Measurements from ENCODE around the gene PHF19. TPM values are rescaled to one million over a fixed set of nuclear protein-coding genes. Genes with fewer than 3 reads are reported as not detected.

PHF19 gene
- total and polyA plus RNA-seq, 2 of the 8 experiments (the other 6 are each of a cell fraction or from before 2014, with no cell fraction given): 28.2 to 31.8 TPM

GRCh38 chr9:120845255-120845654 lies 31.7 kb downstream of the PHF19 start (continued):
- TF ChIP-seq PHF8 (conservative IDR thresholded peaks at IDR 0.05; ENCODE audit: low read depth, low read length) (no peak), USF2 (IDR thresholded peaks at IDR 0.05; ENCODE audit: low read length) (no peak), RFX5 (IDR thresholded peaks at IDR 0.05; ENCODE audit: borderline replicate concordance, low read depth, low read length) (no peak), EZH2 (IDR thresholded peaks at IDR 0.05; ENCODE audit: low read depth, low read length, severe bottlenecking) (no peak), ATF3 (IDR thresholded peaks at IDR 0.05; ENCODE audit: insufficient read depth, low read depth, low read length) (no peak), SP1 (IDR thresholded peaks at IDR 0.05; ENCODE audit: low read depth, low read length) (no peak), MAFK (IDR thresholded peaks at IDR 0.05; ENCODE audit: low read depth, low read length) (no peak)
